Right kidney (tissue), 1 donor: ENCODE measurements around the gene CADPS.
A peak's percentile ranks its signal among the peaks of the same experiment; 100 is the strongest.

Experiments
- DNase-seq: peaks from one replicate; pipeline ENCODE4 v3.0.0-alpha.2; 2016

The CADPS gene

GRCh38 chr3:62873761-62874710 lies 1.2 kb downstream of the CADPS start:
- peak; percentile 64 for DNase-seq

- no peak for DNase-seq
These were observed 1.8 kb downstream of the CADPS start for GRCh38 chr3:62873451-62873760.

GRCh38 chr3:62872318-62872717 lies 2.9 kb downstream of the CADPS start:
- DNase-seq: no peak

- DNase-seq: no peak
These were observed 4.9 kb downstream of the CADPS start for GRCh38 chr3:62870321-62870720.

- no peak for DNase-seq
These were observed 11.6 kb downstream of the CADPS start for GRCh38 chr3:62863648-62864047.

GRCh38 chr3:62859203-62859791 lies 15.9 kb downstream of the CADPS start:
- no peak for DNase-seq

- DNase-seq: no peak
These were observed 29.2 kb downstream of the CADPS start for GRCh38 chr3:62845996-62846395.

- no peak for DNase-seq
These were observed 31.7 kb downstream of the CADPS start for GRCh38 chr3:62843508-62843907.

- DNase-seq: no peak
These were observed 35.5 kb downstream of the CADPS start for GRCh38 chr3:62839748-62840147.

- DNase-seq: no peak
These were observed 38.0 kb downstream of the CADPS start for GRCh38 chr3:62837145-62837787.

- no peak for DNase-seq
These were observed 39.5 kb downstream of the CADPS start for GRCh38 chr3:62835554-62836236.

GRCh38 chr3:62833538-62833937 lies 41.7 kb downstream of the CADPS start:
- no peak for DNase-seq

- DNase-seq: no peak
These were observed 42.7 kb downstream of the CADPS start for GRCh38 chr3:62832553-62832952.

- DNase-seq: no peak
These were observed 44.4 kb downstream of the CADPS start for GRCh38 chr3:62830727-62831322.

GRCh38 chr3:62827550-62827949 lies 47.7 kb downstream of the CADPS start:
- no peak for DNase-seq

- DNase-seq: no peak
These were observed 50.1 kb downstream of the CADPS start for GRCh38 chr3:62824965-62825592.

- no peak for DNase-seq
These were observed 51.7 kb downstream of the CADPS start for GRCh38 chr3:62823461-62824050.

- DNase-seq: no peak
These were observed 52.3 kb downstream of the CADPS start for GRCh38 chr3:62822905-62823304.

- no peak for DNase-seq
These were observed 56.9 kb downstream of the CADPS start for GRCh38 chr3:62818347-62818746.

- DNase-seq: no peak
These were observed 57.5 kb downstream of the CADPS start for GRCh38 chr3:62817678-62818077.

GRCh38 chr3:62815981-62816380 lies 59.2 kb downstream of the CADPS start:
- no peak for DNase-seq

- no peak for DNase-seq
These were observed 62.6 kb downstream of the CADPS start for GRCh38 chr3:62812631-62813030.
